Trophoblast cell (in vitro differentiated cells and primary cell): ENCODE measurements around the gene CTBS.
"Not testable (repeated sequence)": the region's sequence is repeated elsewhere in the genome, so short reads cannot be mapped to it uniquely, and the experiment has no call there.

Experiments used
- DNase-seq, 2 donors: peaks; one replicate each; pipeline ENCODE4 v3.0.0-alpha.2; 2016
- H2AFZ ChIP-seq: 2 replicates; pipeline ENCODE4 v1.6.1; 2013; ENCODE audit warnings: low read length, moderate library complexity, mild to moderate bottlenecking; ENCODE audit not compliant: insufficient read depth, poor library complexity
- H2AK5ac ChIP-seq: 2 replicates; pipeline ENCODE4 v1.6.1; 2013; ENCODE audit warnings: mild to moderate bottlenecking, low read length
- H2BK120ac ChIP-seq: 2 replicates; pipeline ENCODE4 v1.6.1; 2013; ENCODE audit warnings: low read length, mild to moderate bottlenecking, moderate library complexity; ENCODE audit not compliant: insufficient read depth, poor library complexity
- H2BK12ac ChIP-seq: 2 replicates; pipeline ENCODE4 v1.6.1; 2013; ENCODE audit warnings: mild to moderate bottlenecking, low read length, moderate library complexity
- H2BK5ac ChIP-seq: 2 replicates; pipeline ENCODE4 v1.6.1; 2013; ENCODE audit warnings: low read length, low read depth, moderate library complexity, mild to moderate bottlenecking; ENCODE audit not compliant: poor library complexity
- H3K14ac ChIP-seq: 2 replicates; pipeline ENCODE4 v1.6.1; 2013; ENCODE audit warnings: mild to moderate bottlenecking, low read length
- H3K18ac ChIP-seq: 2 replicates; pipeline ENCODE4 v1.6.1; 2013; ENCODE audit warnings: mild to moderate bottlenecking, low read length
- H3K23ac ChIP-seq: 2 replicates; pipeline ENCODE4 v1.6.1; 2013; ENCODE audit warnings: low read length
- H3K27ac ChIP-seq: 2 replicates; pipeline ENCODE4 v1.5.1; 2013; ENCODE audit warnings: low read depth, mild to moderate bottlenecking, inconsistent platforms, low read length, moderate library complexity
- H3K27me3 ChIP-seq: 2 replicates; pipeline ENCODE4 v1.6.1; 2013; ENCODE audit warnings: inconsistent platforms, mild to moderate bottlenecking, low read length, moderate library complexity; ENCODE audit not compliant: insufficient read depth
- H3K36me3 ChIP-seq, 2 experiments: 1 replicate in 1 of 2; 2 replicates in 1 of 2; pipeline ENCODE4 v1.6.1; 2013; ENCODE audit warnings: low read length in 2 of 2, mild to moderate bottlenecking in 2 of 2, moderate library complexity in 1 of 2; ENCODE audit not compliant: insufficient read depth in 2 of 2, control insufficient read depth in 1 of 2
- H3K4ac ChIP-seq: 2 replicates; pipeline ENCODE4 v1.6.1; 2013; ENCODE audit warnings: low read depth, mild to moderate bottlenecking, low read length, moderate library complexity
- H3K4me1 ChIP-seq, 2 experiments: 1 replicate in 1 of 2; 2 replicates in 1 of 2; pipeline ENCODE4 v1.6.1; 2013; ENCODE audit warnings: low read length in 2 of 2, mild to moderate bottlenecking in 2 of 2, moderate library complexity in 1 of 2; ENCODE audit not compliant: insufficient read depth in 2 of 2, control insufficient read depth in 1 of 2
- H3K4me2 ChIP-seq: 2 replicates; pipeline ENCODE4 v1.6.1; 2013; ENCODE audit warnings: inconsistent platforms, mild to moderate bottlenecking, low read length, moderate library complexity
- H3K4me3 ChIP-seq: 2 replicates; pipeline ENCODE4 v1.5.1; 2013; ENCODE audit warnings: mild to moderate bottlenecking, low read depth, low read length, inconsistent platforms
- H3K79me1 ChIP-seq: one replicate; pipeline ENCODE4 v1.6.1; 2013; ENCODE audit warnings: low read length
- H3K79me2 ChIP-seq: 2 replicates; pipeline ENCODE4 v1.6.1; 2013; ENCODE audit warnings: low read length, mild to moderate bottlenecking; ENCODE audit not compliant: control insufficient read depth, insufficient read depth, poor library complexity
- H3K9ac ChIP-seq: 2 replicates; pipeline ENCODE4 v1.6.1; 2013; ENCODE audit warnings: mild to moderate bottlenecking, low read length
- H3K9me3 ChIP-seq: 2 replicates; pipeline ENCODE4 v1.6.1; 2013; ENCODE audit warnings: low read depth, mild to moderate bottlenecking, control low read depth, inconsistent platforms, low read length; ENCODE audit not compliant: insufficient read depth
- H4K12ac ChIP-seq: 2 replicates; pipeline ENCODE4 v1.6.1; 2013; ENCODE audit warnings: low read depth, mild to moderate bottlenecking, low read length, moderate library complexity
- H4K8ac ChIP-seq: 2 replicates; pipeline ENCODE4 v1.6.1; 2013; ENCODE audit warnings: low read depth, mild to moderate bottlenecking, low read length, moderate library complexity
- H4K91ac ChIP-seq: one replicate; pipeline ENCODE4 v1.6.1; 2013; ENCODE audit warnings: low read depth, mild to moderate bottlenecking, low read length, moderate library complexity
- WGBS: extraction: QIAGEN DNeasy Blood & Tissue Kit; methylation state at CpG from one replicate; pipeline ENCODE4 v1.1.7; 2013; ENCODE audit warnings: missing lambda C conversion rate; ENCODE audit not compliant: insufficient read length, insufficient coverage; ENCODE audit errors: extremely low coverage; 5-methylcytosine and 5-hydroxymethylcytosine counted together

CTBS gene

DNA sequence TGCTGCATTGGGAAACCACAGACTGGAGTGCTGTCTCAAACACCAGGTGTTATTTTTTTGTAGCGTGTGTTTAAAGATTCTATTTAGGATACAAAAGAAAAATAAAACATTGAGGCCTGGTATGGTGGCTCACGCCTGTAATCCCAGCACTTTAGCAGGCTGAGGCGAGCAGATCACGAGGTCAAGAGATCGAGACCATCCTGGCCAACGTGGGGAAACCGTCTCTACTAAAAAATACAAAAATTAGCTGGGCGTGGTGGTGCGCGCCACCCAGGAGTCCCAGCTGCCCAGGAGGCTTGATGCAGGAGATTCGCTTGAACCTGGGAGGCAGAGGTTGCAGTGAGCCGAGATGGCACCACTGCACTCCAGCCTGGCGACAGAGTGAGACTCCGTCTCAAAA, 66.4 kb downstream of the CTBS start:
- peaks cover 14% of the 10 kb centered on the region for H3K79me1 ChIP-seq
- not testable (repeated sequence) for H3K27me3 ChIP-seq, H3K4ac ChIP-seq, H3K27ac ChIP-seq, H2BK12ac ChIP-seq, H4K12ac ChIP-seq, DNase-seq, H3K4me1 ChIP-seq, H2AK5ac ChIP-seq, H3K9ac ChIP-seq, H3K18ac ChIP-seq, H2BK120ac ChIP-seq, H3K9me3 ChIP-seq, H2AFZ ChIP-seq, H3K23ac ChIP-seq, H3K36me3 ChIP-seq, H3K4me2 ChIP-seq, H2BK5ac ChIP-seq, H4K91ac ChIP-seq, H3K4me3 ChIP-seq, H3K79me2 ChIP-seq, H4K8ac ChIP-seq, H3K14ac ChIP-seq
- WGBS, result no CpG with 5 or more reads among the region's 14 CpGs

GRCh38 chr1:84506729-84507453, 67.3 kb downstream of the CTBS start:
- Histone ChIP-seq H3K14ac (no peak overlapping the region), H3K27ac (peak overlapping the region; percentile 97), H4K8ac (peak overlapping the region; percentile 57), H3K27me3 (no peaks in the 10 kb centered on the region), H2AK5ac (no peak overlapping the region), H3K79me2 (peaks cover 9% of the 10 kb centered on the region), H3K79me1 (peaks cover 14% of the 10 kb centered on the region), H2BK12ac (no peak overlapping the region), H2BK5ac (peak overlapping the region; percentile 71), H3K9ac (no peak overlapping the region), H4K91ac (peak overlapping the region; percentile 81), H3K9me3 (no peaks in the 10 kb centered on the region), H2BK120ac (no peak overlapping the region), H4K12ac (no peak overlapping the region), H3K36me3 (peaks cover 0 to 3% of the 10 kb centered on the region in 2 experiments), H3K4me3 (peak overlapping the region; percentile 73), H3K23ac (no peak overlapping the region), H3K18ac (no peak overlapping the region), H3K4me1 (peaks cover 4 to 7% of the 10 kb centered on the region in 2 experiments), H3K4me2 (peak overlapping the region; percentile 89), H3K4ac (no peak overlapping the region), H2AFZ (peak overlapping the region; percentile 61)
- WGBS, result no CpG with 5 or more reads among the region's 26 CpGs
- peak in 1 of 2 donors; percentile 32 for DNase-seq

GRCh38 chr1:84506002-84506728, 68.1 kb downstream of the CTBS start, which contains the start of the genes GNG5 and SPATA1:
Gene GNG5 (minus strand): TSS chr1:84506581. CDS start chr1:84506091, 490 bp downstream.
Gene SPATA1 (plus strand): TSS chr1:84506386. CDS start chr1:84516360, 9,974 bp downstream.
- no CpG with 5 or more reads among the region's 60 CpGs for WGBS
- Histone ChIP-seq H2BK120ac (peak within 1 kb of the TSS; percentile 92), H4K8ac (peak within 1 kb of the TSS; percentile 94)

DNA sequence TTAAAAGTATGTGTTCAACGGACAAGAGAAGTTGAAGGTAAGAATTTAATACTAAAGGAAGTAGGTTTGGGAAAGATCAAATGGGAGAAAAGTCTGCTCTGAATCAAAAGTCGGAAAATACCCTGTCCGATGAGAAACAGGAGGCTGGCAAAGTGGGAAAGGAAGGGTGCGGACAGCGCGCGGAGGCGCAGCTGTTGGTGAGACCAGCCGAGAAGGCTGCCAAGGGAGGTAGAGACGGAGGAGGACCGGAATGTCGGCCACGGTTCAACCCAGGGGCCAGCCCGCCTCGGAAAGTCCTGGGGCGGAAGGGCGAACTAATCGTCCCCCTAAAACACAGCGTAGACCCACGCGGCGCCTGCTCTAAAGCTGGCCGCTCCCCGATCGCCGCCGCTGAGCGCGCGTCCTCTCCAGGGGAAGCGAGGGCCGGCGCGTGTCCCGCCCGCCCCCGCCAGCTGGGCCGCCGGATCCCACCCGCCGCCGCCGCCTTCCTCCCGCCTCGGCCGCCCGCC, 68.7 kb downstream of the CTBS start:
- no CpG with 5 or more reads among the region's 47 CpGs for WGBS
- Histone ChIP-seq H3K23ac (peak overlapping the region; percentile 83), H2AFZ (peak overlapping the region; percentile 63)

More at GRCh38 chr1:84506002-84506728, 68.1 kb downstream of the CTBS start, which contains the start of the genes GNG5 and SPATA1:
- H2AK5ac ChIP-seq, result peak within 1 kb of the TSS; percentile 81
- peak; percentile 98 to 99 for DNase-seq
- peak within 1 kb of the TSS; percentile 63 for H2AFZ ChIP-seq
- H2BK12ac ChIP-seq, result peak within 1 kb of the TSS; percentile 12
- peak within 1 kb of the TSS; percentile 95 for H3K18ac ChIP-seq
- peak within 1 kb of the TSS; percentile 95 for H4K91ac ChIP-seq
- peak within 1 kb of the TSS; percentile 97 for H3K27ac ChIP-seq
- H3K4me2 ChIP-seq, result peak within 1 kb of the TSS; percentile 89
- peaks cover 0 to 3% of the 10 kb centered on the region in 2 experiments for H3K36me3 ChIP-seq
- H3K4me1 ChIP-seq, result peaks cover 4 to 7% of the 10 kb centered on the region in 2 experiments
- H3K4me3 ChIP-seq, result peak within 1 kb of the TSS; percentile 97
- peak within 1 kb of the TSS; percentile 99 for H3K4ac ChIP-seq
- H3K14ac ChIP-seq, result peak within 1 kb of the TSS; percentile 99
- H3K27me3 ChIP-seq, result no peaks in the 10 kb centered on the region
- peak within 1 kb of the TSS; percentile 98 for H2BK5ac ChIP-seq
- peaks cover 14% of the 10 kb centered on the region for H3K79me1 ChIP-seq
- peaks cover 9% of the 10 kb centered on the region for H3K79me2 ChIP-seq
- peak within 1 kb of the TSS; percentile 95 for H4K12ac ChIP-seq
- H3K23ac ChIP-seq, result peak within 1 kb of the TSS; percentile 83
- H3K9me3 ChIP-seq, result no peaks in the 10 kb centered on the region
- peak within 1 kb of the TSS; percentile 99 for H3K9ac ChIP-seq

More for the DNA sequence above, 68.7 kb downstream of the CTBS start:
- DNase-seq, result peak in 1 of 2 donors; percentile 65
- peak overlapping the region; percentile 92 for H2BK120ac ChIP-seq
- H3K4me3 ChIP-seq, result peak overlapping the region; percentile 97
- H2BK12ac ChIP-seq, result peak overlapping the region; percentile 12
- H2AK5ac ChIP-seq, result peak overlapping the region; percentile 81
- peaks cover 9% of the 10 kb centered on the region for H3K79me2 ChIP-seq
- H4K12ac ChIP-seq, result peak overlapping the region; percentile 95
- peak overlapping the region; percentile 98 for H2BK5ac ChIP-seq
- peaks cover 4 to 7% of the 10 kb centered on the region in 2 experiments for H3K4me1 ChIP-seq
- H3K36me3 ChIP-seq, result peaks cover 0 to 3% of the 10 kb centered on the region in 2 experiments
- H4K91ac ChIP-seq, result peak overlapping the region; percentile 95
- peak overlapping the region; percentile 95 for H3K18ac ChIP-seq
- peak overlapping the region; percentile 99 for H3K4ac ChIP-seq
- H3K9me3 ChIP-seq, result no peaks in the 10 kb centered on the region
- peak overlapping the region; percentile 99 for H3K14ac ChIP-seq
- peak overlapping the region; percentile 83 for H3K4me2 ChIP-seq
- peak overlapping the region; percentile 94 for H4K8ac ChIP-seq
- no peaks in the 10 kb centered on the region for H3K27me3 ChIP-seq
- H3K27ac ChIP-seq, result peak overlapping the region; percentile 97
- H3K79me1 ChIP-seq, result peaks cover 14% of the 10 kb centered on the region
- H3K9ac ChIP-seq, result peak overlapping the region; percentile 99
